ENCODE measurements around the gene ZNF629.

The ZNF629 gene

DNA sequence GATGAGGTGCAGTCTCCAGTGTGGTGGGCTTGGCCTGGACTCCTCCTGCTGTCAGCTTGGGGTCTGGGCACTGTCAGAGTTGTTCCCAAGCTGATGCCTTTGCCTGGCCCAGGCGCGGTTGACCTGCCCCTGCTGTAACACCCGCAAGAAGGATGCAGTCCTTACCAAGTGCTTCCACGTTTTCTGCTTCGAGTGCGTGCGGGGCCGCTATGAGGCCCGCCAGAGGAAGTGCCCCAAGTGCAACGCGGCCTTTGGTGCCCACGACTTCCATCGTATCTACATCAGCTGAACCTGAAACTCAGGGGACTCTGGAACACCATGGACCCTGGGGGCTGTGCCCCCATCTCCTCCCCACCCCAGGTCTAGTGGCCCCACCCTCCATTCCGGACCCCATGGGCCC is 13.2 kb downstream of the ZNF629 start:
- no peaks in the 10 kb centered on the region for H3K27me3 ChIP-seq (replicated peaks; ENCODE audit: insufficient read depth, low read length)
- DNase-seq = no peak
- H3K9ac ChIP-seq (ENCODE audit: low read length) = no peak overlapping the region
- no peaks in the 10 kb centered on the region for H3K4me1 ChIP-seq (ENCODE audit: low read length)
- no peaks in the 10 kb centered on the region for H3F3A ChIP-seq (ENCODE audit: insufficient read depth, low read length)
- no peak overlapping the region for H3K4me3 ChIP-seq (ENCODE audit: low read length)
- H3K36me3 ChIP-seq (replicated peaks; ENCODE audit: insufficient read depth, low read length) = no peaks in the 10 kb centered on the region; the same call in 1 of the 2 replicates
- no peak overlapping the region for H3K4me2 ChIP-seq (ENCODE audit: low read depth, low read length)
- no peak overlapping the region for H3K27ac ChIP-seq (ENCODE audit: low read length)
- H3K9me3 ChIP-seq (replicated peaks; ENCODE audit: insufficient read depth, low read length) = no peaks in the 10 kb centered on the region
- no peaks in the 10 kb centered on the region for H4K20me1 ChIP-seq (ENCODE audit: insufficient read depth, low read length)
- TF ChIP-seq EZH2phosphoT487 (IDR thresholded peaks at IDR 0.05; ENCODE audit: low read length) = no peak
- no peaks in the 10 kb centered on the region for H3K9me2 ChIP-seq (replicated peaks; ENCODE audit: insufficient read depth, low read length)
- H3K79me2 ChIP-seq (ENCODE audit: low read length) = no peaks in the 10 kb centered on the region
- no peak overlapping the region for H2AFZ ChIP-seq (ENCODE audit: low read length)

DNA sequence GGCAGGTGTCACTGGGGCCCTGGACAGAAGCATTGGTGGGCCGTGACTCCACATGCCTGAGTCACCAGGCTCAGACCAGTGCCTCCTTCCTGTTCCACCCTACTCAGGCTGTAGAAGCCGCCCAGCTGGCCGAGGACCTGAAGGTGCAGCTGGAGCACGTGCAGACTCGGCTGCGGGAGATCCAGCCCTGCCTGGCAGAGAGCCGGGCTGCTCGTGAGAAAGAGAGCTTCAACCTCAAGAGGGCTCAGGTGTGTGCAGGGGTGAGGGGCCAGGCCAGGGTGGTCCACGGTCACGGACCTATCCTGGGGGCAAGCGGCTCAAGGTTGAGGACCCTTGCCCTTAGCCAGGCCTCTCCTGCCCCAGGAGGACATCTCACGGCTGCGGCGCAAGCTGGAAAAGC is 15.3 kb downstream of the ZNF629 start:
- H3K9me2 ChIP-seq (replicated peaks; ENCODE audit: insufficient read depth, low read length) = no peaks in the 10 kb centered on the region
- DNase-seq = no peak
- no peak overlapping the region for H3K4me3 ChIP-seq (ENCODE audit: low read length)
- TF ChIP-seq EZH2 (optimal IDR thresholded peaks at IDR 0.05; ENCODE audit: low read depth, low read length) = no peak
- no peaks in the 10 kb centered on the region for H3K27me3 ChIP-seq (replicated peaks; ENCODE audit: insufficient read depth, low read length)
- no peak overlapping the region for H3K9ac ChIP-seq (ENCODE audit: low read length)
- no peaks in the 10 kb centered on the region for H3K9me3 ChIP-seq (replicated peaks; ENCODE audit: insufficient read depth, low read length)
- no peaks in the 10 kb centered on the region for H3F3A ChIP-seq (ENCODE audit: insufficient read depth, low read length)
- no peaks in the 10 kb centered on the region for H4K20me1 ChIP-seq (ENCODE audit: insufficient read depth, low read length)
- peaks cover 5% of the 10 kb centered on the region; the same call in 1 of the 2 replicates for H3K36me3 ChIP-seq (replicated peaks; ENCODE audit: insufficient read depth, low read length)
- no peak overlapping the region for H3K4me2 ChIP-seq (ENCODE audit: low read depth, low read length)
- H3K79me2 ChIP-seq (ENCODE audit: low read length) = no peaks in the 10 kb centered on the region
- H2AFZ ChIP-seq (ENCODE audit: low read length) = no peak overlapping the region
- no peaks in the 10 kb centered on the region for H3K4me1 ChIP-seq (ENCODE audit: low read length)
- no peak overlapping the region for H3K27ac ChIP-seq (ENCODE audit: low read length)

DNA sequence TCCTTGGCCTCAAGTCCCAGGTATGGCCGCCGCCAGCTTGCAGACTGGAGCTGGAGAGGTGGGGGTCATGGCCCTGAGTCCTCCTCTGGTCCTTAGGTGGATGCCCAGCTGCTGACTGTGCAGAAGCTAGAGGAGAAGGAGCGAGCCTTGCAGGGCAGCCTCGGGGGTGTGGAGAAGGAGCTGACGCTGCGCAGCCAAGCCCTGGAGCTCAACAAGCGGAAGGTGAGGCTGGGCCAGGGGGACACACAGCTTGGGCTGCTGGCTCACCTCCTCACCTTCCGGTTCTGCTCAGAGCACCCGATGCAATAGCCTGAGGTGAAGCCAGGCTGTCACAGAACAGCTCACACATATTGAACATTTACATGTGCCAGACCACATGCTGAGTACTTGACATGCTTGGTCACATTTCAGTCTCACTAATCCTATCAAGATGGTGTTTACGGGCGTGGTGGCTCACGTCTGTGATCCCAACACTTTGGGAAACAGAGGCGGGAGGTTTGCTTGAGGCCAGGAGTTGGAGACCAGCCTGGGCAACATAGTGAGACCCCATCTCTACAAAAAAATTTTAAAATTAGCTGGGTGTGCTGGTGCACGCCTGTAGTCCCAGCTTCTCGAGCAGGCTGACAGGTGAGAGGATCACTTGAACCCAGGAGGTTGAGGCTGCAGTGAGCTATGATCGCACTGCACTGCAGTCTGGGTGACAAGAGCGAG is 17.5 kb downstream of the ZNF629 start:
- Histone ChIP-seq H3K4me2 (ENCODE audit: low read depth, low read length) (no peak overlapping the region), H3K36me3 (replicated peaks; ENCODE audit: insufficient read depth, low read length) (peaks cover 5% of the 10 kb centered on the region; the same call in 1 of the 2 replicates), H3K27ac (ENCODE audit: low read length) (no peak overlapping the region)

GRCh38 chr16:30768583-30769181 is 18.3 kb downstream of the ZNF629 start:
- Histone ChIP-seq H3K9me2 (replicated peaks; ENCODE audit: insufficient read depth, low read length) (no peaks in the 10 kb centered on the region), H3K4me1 (ENCODE audit: low read length) (no peaks in the 10 kb centered on the region), H3K4me2 (ENCODE audit: low read depth, low read length) (no peak overlapping the region), H3K9ac (ENCODE audit: low read length) (no peak overlapping the region), H3K27me3 (replicated peaks; ENCODE audit: insufficient read depth, low read length) (no peaks in the 10 kb centered on the region), H3K9me3 (replicated peaks; ENCODE audit: insufficient read depth, low read length) (no peaks in the 10 kb centered on the region), H3K27ac (ENCODE audit: low read length) (no peak overlapping the region), H3K4me3 (ENCODE audit: low read length) (no peak overlapping the region), H3K36me3 (replicated peaks; ENCODE audit: insufficient read depth, low read length) (peaks cover 9% of the 10 kb centered on the region), H2AFZ (ENCODE audit: low read length) (no peak overlapping the region), H3F3A (ENCODE audit: insufficient read depth, low read length) (no peaks in the 10 kb centered on the region), H3K79me2 (ENCODE audit: low read length) (peaks cover 9% of the 10 kb centered on the region), H4K20me1 (ENCODE audit: insufficient read depth, low read length) (no peaks in the 10 kb centered on the region)
- TF ChIP-seq EZH2 (optimal IDR thresholded peaks at IDR 0.05; ENCODE audit: low read depth, low read length) = no peak
- TF ChIP-seq EZH2phosphoT487 (IDR thresholded peaks at IDR 0.05; ENCODE audit: low read length) = no peak
- TF ChIP-seq, protein P1, sequence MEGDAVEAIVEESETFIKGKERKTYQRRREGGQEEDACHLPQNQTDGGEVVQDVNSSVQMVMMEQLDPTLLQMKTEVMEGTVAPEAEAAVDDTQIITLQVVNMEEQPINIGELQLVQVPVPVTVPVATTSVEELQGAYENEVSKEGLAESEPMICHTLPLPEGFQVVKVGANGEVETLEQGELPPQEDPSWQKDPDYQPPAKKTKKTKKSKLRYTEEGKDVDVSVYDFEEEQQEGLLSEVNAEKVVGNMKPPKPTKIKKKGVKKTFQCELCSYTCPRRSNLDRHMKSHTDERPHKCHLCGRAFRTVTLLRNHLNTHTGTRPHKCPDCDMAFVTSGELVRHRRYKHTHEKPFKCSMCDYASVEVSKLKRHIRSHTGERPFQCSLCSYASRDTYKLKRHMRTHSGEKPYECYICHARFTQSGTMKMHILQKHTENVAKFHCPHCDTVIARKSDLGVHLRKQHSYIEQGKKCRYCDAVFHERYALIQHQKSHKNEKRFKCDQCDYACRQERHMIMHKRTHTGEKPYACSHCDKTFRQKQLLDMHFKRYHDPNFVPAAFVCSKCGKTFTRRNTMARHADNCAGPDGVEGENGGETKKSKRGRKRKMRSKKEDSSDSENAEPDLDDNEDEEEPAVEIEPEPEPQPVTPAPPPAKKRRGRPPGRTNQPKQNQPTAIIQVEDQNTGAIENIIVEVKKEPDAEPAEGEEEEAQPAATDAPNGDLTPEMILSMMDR (IDR thresholded peaks at IDR 0.05; ENCODE audit: low read length) = no peak
- no peak for DNase-seq

More for the DNA sequence above, 17.5 kb downstream of the ZNF629 start:
- H2AFZ ChIP-seq (ENCODE audit: low read length) = no peak overlapping the region
- H3K9ac ChIP-seq (ENCODE audit: low read length) = no peak overlapping the region
- no peak for TF ChIP-seq EZH2phosphoT487 (IDR thresholded peaks at IDR 0.05; ENCODE audit: low read length)
- H3K4me1 ChIP-seq (ENCODE audit: low read length) = no peaks in the 10 kb centered on the region
- no peak for DNase-seq
- no peak overlapping the region for H3K4me3 ChIP-seq (ENCODE audit: low read length)
- H4K20me1 ChIP-seq (ENCODE audit: insufficient read depth, low read length) = no peaks in the 10 kb centered on the region
- H3K9me3 ChIP-seq (replicated peaks; ENCODE audit: insufficient read depth, low read length) = no peaks in the 10 kb centered on the region
- no peaks in the 10 kb centered on the region for H3K27me3 ChIP-seq (replicated peaks; ENCODE audit: insufficient read depth, low read length)
- no peaks in the 10 kb centered on the region for H3K9me2 ChIP-seq (replicated peaks; ENCODE audit: insufficient read depth, low read length)
- peaks cover under 1% of the 10 kb centered on the region for H3K79me2 ChIP-seq (ENCODE audit: low read length)
- H3F3A ChIP-seq (ENCODE audit: insufficient read depth, low read length) = no peaks in the 10 kb centered on the region
